Endothelial cell of umbilical vein (primary cell): ENCODE measurements around the gene DNAH1. TPM values are rescaled to one million over a fixed set of nuclear protein-coding genes. Genes with fewer than 3 reads are reported as not detected.

Experiments
- BruUV-seq: library from RNA; stranded (reverse); fragments of 400-500 nt; replicated peaks from 2 replicates; lab custom pipeline; 2021; lab: Mats Ljungman, UMichigan
- CTCF ChIA-PET: fragments of 300-600, 350-600 bp; sonication (Branson Sonifier 250); formaldehyde crosslinking; loops from one replicate; lab custom pipeline; 2021; ENCODE audit warnings: antibody characterized with exemption, inconsistent platforms; lab: Charles Lee
- POLR2A ChIA-PET: fragments of 300-600, 350-600 bp; sonication (Branson Sonifier 250); formaldehyde crosslinking; loops from one replicate; lab custom pipeline; 2021; ENCODE audit warnings: antibody characterized with exemption, inconsistent platforms; lab: Charles Lee
- DNase-seq: peaks from one replicate; pipeline ENCODE4 v3.0.0-alpha.2; 2011; ENCODE audit warnings: low read depth, low spot score
- FAIRE-seq: peaks from 2 replicates; lab custom pipeline; 2011; peaks lifted over from hg19 to GRCh38; lab: Jason Lieb, UNC
- H2AFZ ChIP-seq: 2 replicates; pipeline ENCODE4 v1.6.0; 2012; ENCODE audit warnings: low read depth, low read length, control low read depth, inconsistent platforms
- H3K27ac ChIP-seq: 2 replicates; pipeline ENCODE4 v1.5.1; 2011; ENCODE audit warnings: low read depth, mild to moderate bottlenecking, control low read depth, low read length, moderate library complexity; ENCODE audit not compliant: insufficient read depth
- H3K27me3 ChIP-seq, 2 experiments: 2 replicates each; pipeline versions ENCODE4 v1.6.0 to v1.6.1; 2011; ENCODE audit warnings: low read length in 2 of 2, mixed read lengths in 1 of 2; ENCODE audit not compliant: control insufficient read depth in 2 of 2, insufficient read depth in 2 of 2
- H3K36me3 ChIP-seq, 2 experiments: 2 replicates in 1 of 2; 3 replicates in 1 of 2; pipeline ENCODE4 v1.5.1; 2011; ENCODE audit warnings: low read length in 2 of 2, mild to moderate bottlenecking in 1 of 2, moderate library complexity in 1 of 2; ENCODE audit not compliant: control insufficient read depth in 2 of 2, insufficient read depth in 2 of 2; ENCODE audit errors: extremely low read depth in 1 of 2
- H3K4me1 ChIP-seq: 3 replicates; pipeline ENCODE4 v1.5.1; 2011; ENCODE audit warnings: mild to moderate bottlenecking, low read length; ENCODE audit not compliant: control insufficient read depth, insufficient read depth; ENCODE audit errors: extremely low read depth
- H3K4me2 ChIP-seq: 2 replicates; pipeline ENCODE4 v1.6.1; 2011; ENCODE audit warnings: low read length, control low read depth, mixed read lengths; ENCODE audit not compliant: insufficient read depth
- H3K4me3 ChIP-seq, 3 experiments: fragments of 200-600 bp in 1 of 3; sonication (generic), shearing (Covaris generic) in 1 of 3; replicated peaks in 1 of 3; 2 replicates each; pipeline ENCODE4 v1.5.1; 2011 to 2016; ENCODE audit warnings: control low read depth in 3 of 3, low read length in 3 of 3, mild to moderate bottlenecking in 2 of 3, inconsistent platforms in 1 of 3, low read depth in 1 of 3, moderate library complexity in 1 of 3; ENCODE audit not compliant: insufficient read depth in 1 of 3
- H3K79me2 ChIP-seq: 2 replicates; pipeline ENCODE4 v1.6.0; 2012; ENCODE audit warnings: low read length, inconsistent platforms; ENCODE audit not compliant: control insufficient read depth, insufficient read depth
- H3K9ac ChIP-seq: replicated peaks from 2 replicates; pipeline ENCODE3; 2011; ENCODE audit warnings: low read length, control low read depth; ENCODE audit not compliant: insufficient read depth; ENCODE audit errors: extremely low read depth
- H3K9me1 ChIP-seq: replicated peaks from 3 replicates; pipeline ENCODE4 v1.6.0; 2011; ENCODE audit warnings: mild to moderate bottlenecking, low read length; ENCODE audit not compliant: control insufficient read depth, insufficient read depth; ENCODE audit errors: extremely low read depth
- H3K9me3 ChIP-seq: replicated peaks from 2 replicates; pipeline ENCODE4 v1.5.1; 2012; ENCODE audit warnings: low read length, inconsistent platforms; ENCODE audit not compliant: control insufficient read depth, insufficient read depth
- H4K20me1 ChIP-seq: replicated peaks from 2 replicates; pipeline ENCODE3; 2011; ENCODE audit warnings: mild to moderate bottlenecking, low read length; ENCODE audit not compliant: control insufficient read depth, insufficient read depth; ENCODE audit errors: extremely low read depth
- EZH2 ChIP-seq: IDR thresholded peaks from 2 replicates; pipeline ENCODE4 v1.6.1; 2012; ENCODE audit warnings: borderline replicate concordance, low read depth, mild to moderate bottlenecking, moderate library complexity, low read length, inconsistent platforms; ENCODE audit not compliant: severe bottlenecking
- FOS ChIP-seq: IDR thresholded peaks from 2 replicates; pipeline ENCODE4 v1.6.1; 2011; ENCODE audit warnings: mild to moderate bottlenecking, low read length, moderate library complexity, borderline replicate concordance; ENCODE audit not compliant: insufficient read depth
- GATA2 ChIP-seq: IDR thresholded peaks from 2 replicates; pipeline ENCODE4 v1.7.0; 2011; ENCODE audit warnings: low read depth, mild to moderate bottlenecking, moderate library complexity, mixed read lengths, low read length; ENCODE audit not compliant: insufficient read length, insufficient read depth
- JUN ChIP-seq: IDR thresholded peaks from 2 replicates; pipeline ENCODE4 v1.6.1; 2011; ENCODE audit warnings: borderline replicate concordance, low read depth; ENCODE audit not compliant: insufficient read length, insufficient read depth
- MYC ChIP-seq: IDR thresholded peaks from one replicate; pipeline ENCODE4 v1.6.1; 2011; ENCODE audit warnings: mild to moderate bottlenecking, low read depth, low read length
- POLR2A ChIP-seq: IDR thresholded peaks from 2 replicates; pipeline ENCODE4 v1.6.1; 2012; ENCODE audit warnings: low read depth, mild to moderate bottlenecking, control low read depth, low read length
- POLR2AphosphoS5 ChIP-seq: IDR thresholded peaks from 2 replicates; pipeline ENCODE4 v1.6.1; 2012; ENCODE audit warnings: low read depth, mild to moderate bottlenecking, control low read depth, low read length, moderate library complexity; ENCODE audit not compliant: insufficient read depth
- dilution Hi-C: fragments of 300-500 bp; cut with MboI; formaldehyde crosslinking; loops from one replicate; pipeline ENCODE4 v1.15.0; 2019; ENCODE audit warnings: low sequenced_read_pairs; ENCODE audit not compliant: extremely low pct_ligation_motif_present
- intact Hi-C: fragments of 100-400 bp; cut with micrococcal nuclease; formaldehyde crosslinking; loops from one replicate; pipeline ENCODE4 v1.10.0; 2022
- polyA plus RNA-seq, 4 experiments: library from polyadenylated mRNA; depleted of rRNA in 3 of 4; stranded (reverse) in 3 of 4; unstranded in 1 of 4; fragments of >200 nt; gene quantifications; 2 replicates each; pipeline versions ENCODE4 v1.2.1 to v1.2.3, GENCODE V29; 2011 to 2012; ENCODE audit warnings: missing spikeins in 1 of 4
- total RNA-seq: library from RNA; stranded (reverse); gene quantifications from 2 replicates; pipeline ENCODE4 v1.2.3, GENCODE V29; 2021
- TF ChIP-seq, protein P1 (sequence below), 2 donors: IDR thresholded peaks; 1 replicate in 1 of 2; 2 replicates in 1 of 2; pipeline ENCODE4 v1.5.1; 2011; ENCODE audit warnings: low read length in 2 of 2, mild to moderate bottlenecking in 2 of 2, moderate library complexity in 2 of 2, control low read depth in 1 of 2, inconsistent platforms in 1 of 2, low read depth in 1 of 2; ENCODE audit not compliant: insufficient read depth in 1 of 2; ENCODE audit errors: extremely low read depth in 1 of 2
- TF ChIP-seq, protein P2 (sequence below): IDR thresholded peaks from 2 replicates; pipeline ENCODE4 v1.6.1; 2011; ENCODE audit not compliant: insufficient read depth, insufficient read length

Gene DNAH1
- total and polyA plus RNA-seq, 2 donors (not counting 3 experiments of a cell fraction or from before 2014, with no cell fraction given), result 5.8 to 6.0 TPM

DNA sequence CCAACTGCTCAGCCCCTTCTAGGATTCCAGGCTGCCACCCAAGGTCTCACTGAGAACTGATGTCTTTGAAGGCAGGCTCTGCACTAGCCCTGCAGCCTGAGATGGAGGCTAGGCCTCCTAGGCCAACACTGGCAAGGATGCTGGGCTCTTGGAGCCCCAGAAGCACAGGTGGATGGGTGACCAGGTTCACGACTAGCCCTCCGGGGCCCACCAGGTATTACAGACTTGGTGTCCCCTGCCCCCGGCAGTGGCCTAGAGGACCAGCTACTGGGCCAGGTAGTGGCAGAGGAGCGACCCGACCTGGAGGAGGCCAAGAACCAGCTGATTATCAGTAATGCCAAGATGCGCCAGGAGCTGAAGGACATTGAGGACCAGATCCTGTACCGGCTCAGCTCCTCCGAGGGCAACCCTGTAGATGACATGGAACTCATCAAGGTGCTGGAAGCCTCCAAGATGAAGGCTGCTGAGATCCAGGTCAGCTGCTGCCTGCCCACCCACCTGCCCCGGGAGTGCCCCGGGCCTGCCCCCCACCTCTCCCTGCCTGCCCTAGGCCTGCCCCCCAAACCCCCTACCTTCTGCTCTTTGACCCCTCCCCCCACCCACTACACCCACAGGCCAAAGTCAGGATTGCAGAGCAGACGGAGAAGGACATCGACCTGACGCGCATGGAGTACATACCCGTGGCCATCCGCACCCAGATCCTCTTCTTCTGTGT lies 76.3 kb downstream of the DNAH1 start:
- CTCF ChIA-PET, result no interaction called here
- Histone ChIP-seq H4K20me1 (no peaks in the 10 kb centered on the region), H3K9ac (no peak overlapping the region), H3K4me1 (no peaks in the 10 kb centered on the region), H3K79me2 (no peaks in the 10 kb centered on the region), H3K9me3 (no peaks in the 10 kb centered on the region), H2AFZ (no peak overlapping the region), H3K27me3 (no peaks in the 10 kb centered on the region), H3K36me3 (no peaks in the 10 kb centered on the region), H3K4me2 (no peak overlapping the region), H3K27ac (no peak overlapping the region), H3K4me3 (no peak overlapping the region), H3K9me1 (no peaks in the 10 kb centered on the region)
- intact Hi-C loops, result no loop called here
- dilution Hi-C loops, result no loop called here
- FAIRE-seq (no peak), DNase-seq (no peak)
- no peak for TF ChIP-seq EZH2
- TF ChIP-seq, protein P1, sequence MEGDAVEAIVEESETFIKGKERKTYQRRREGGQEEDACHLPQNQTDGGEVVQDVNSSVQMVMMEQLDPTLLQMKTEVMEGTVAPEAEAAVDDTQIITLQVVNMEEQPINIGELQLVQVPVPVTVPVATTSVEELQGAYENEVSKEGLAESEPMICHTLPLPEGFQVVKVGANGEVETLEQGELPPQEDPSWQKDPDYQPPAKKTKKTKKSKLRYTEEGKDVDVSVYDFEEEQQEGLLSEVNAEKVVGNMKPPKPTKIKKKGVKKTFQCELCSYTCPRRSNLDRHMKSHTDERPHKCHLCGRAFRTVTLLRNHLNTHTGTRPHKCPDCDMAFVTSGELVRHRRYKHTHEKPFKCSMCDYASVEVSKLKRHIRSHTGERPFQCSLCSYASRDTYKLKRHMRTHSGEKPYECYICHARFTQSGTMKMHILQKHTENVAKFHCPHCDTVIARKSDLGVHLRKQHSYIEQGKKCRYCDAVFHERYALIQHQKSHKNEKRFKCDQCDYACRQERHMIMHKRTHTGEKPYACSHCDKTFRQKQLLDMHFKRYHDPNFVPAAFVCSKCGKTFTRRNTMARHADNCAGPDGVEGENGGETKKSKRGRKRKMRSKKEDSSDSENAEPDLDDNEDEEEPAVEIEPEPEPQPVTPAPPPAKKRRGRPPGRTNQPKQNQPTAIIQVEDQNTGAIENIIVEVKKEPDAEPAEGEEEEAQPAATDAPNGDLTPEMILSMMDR (IDR thresholded peaks at IDR 0.05; ENCODE audit: extremely low read depth in 1 of 2, insufficient read depth in 1 of 2, low read depth in 1 of 2, low read length in 2 of 2), result no peak
- no TSS peak for BruUV-seq
- POLR2A ChIA-PET, result no interaction called here

DNA sequence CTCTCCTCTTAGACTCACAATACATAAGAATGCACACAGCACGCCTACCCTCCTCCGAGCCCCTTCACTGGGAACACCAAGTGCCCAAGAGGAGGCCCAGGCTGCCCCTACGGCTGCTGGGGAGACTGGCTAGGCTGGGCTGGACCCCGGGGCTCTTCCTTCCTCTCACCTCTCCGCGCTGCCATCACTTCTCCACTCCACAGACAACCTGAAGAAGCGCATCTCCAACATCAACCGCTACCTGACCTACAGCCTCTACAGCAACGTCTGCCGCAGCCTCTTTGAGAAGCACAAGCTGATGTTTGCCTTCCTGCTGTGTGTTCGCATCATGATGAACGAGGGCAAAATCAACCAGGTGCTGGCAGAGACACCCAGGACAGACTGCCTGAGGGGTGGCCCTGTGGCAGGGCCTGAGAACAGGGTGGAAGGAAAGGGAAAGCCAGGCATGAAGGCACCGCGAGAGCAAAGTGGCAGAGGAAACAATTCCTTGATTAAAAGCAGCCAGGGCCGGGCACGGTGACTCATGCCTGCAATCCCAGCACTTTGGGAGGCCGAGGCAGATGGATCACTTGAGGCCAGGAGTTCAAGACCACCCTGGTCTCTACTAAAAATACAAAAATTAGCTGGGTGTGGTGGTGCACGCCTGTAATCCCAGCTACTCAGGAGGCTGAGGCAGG lies 77.2 kb downstream of the DNAH1 start:
- dilution Hi-C loops (no loop called here), intact Hi-C loops (no loop called here)
- no TSS peak for BruUV-seq
- no peak overlapping the region for H2AFZ ChIP-seq
- no peak overlapping the region for H3K4me3 ChIP-seq
- no peaks in the 10 kb centered on the region for H3K27me3 ChIP-seq
- H3K4me2 ChIP-seq, result no peak overlapping the region
- no peak overlapping the region for H3K27ac ChIP-seq
- H3K9me3 ChIP-seq, result no peaks in the 10 kb centered on the region
- no peaks in the 10 kb centered on the region for H3K36me3 ChIP-seq
- CTCF ChIA-PET, result no interaction called here
- H3K9me1 ChIP-seq, result no peaks in the 10 kb centered on the region
- FAIRE-seq, result no peak
- H3K79me2 ChIP-seq, result no peaks in the 10 kb centered on the region
- POLR2A ChIA-PET, result no interaction called here
- no peak for TF ChIP-seq MYC
- no peak for TF ChIP-seq POLR2AphosphoS5
- TF ChIP-seq JUN, result no peak
- TF ChIP-seq, protein P2, sequence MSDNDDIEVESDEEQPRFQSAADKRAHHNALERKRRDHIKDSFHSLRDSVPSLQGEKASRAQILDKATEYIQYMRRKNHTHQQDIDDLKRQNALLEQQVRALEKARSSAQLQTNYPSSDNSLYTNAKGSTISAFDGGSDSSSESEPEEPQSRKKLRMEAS, result no peak
- TF ChIP-seq GATA2, result no peak
- TF ChIP-seq POLR2A, result no peak
- TF ChIP-seq, protein P1 (IDR thresholded peaks at IDR 0.05; ENCODE audit: extremely low read depth in 1 of 2, insufficient read depth in 1 of 2, low read depth in 1 of 2, low read length in 2 of 2), result no peak
- no peak for TF ChIP-seq FOS
- no peak for TF ChIP-seq EZH2
- H4K20me1 ChIP-seq, result no peaks in the 10 kb centered on the region
- no peak overlapping the region for H3K9ac ChIP-seq
- H3K4me1 ChIP-seq, result no peaks in the 10 kb centered on the region
- no peak for DNase-seq
